Lower leg skin (tissue), 4 donors: ENCODE data around the gene VRK1. TPM values are rescaled to one million over a fixed set of nuclear protein-coding genes. Genes with fewer than 3 reads are reported as not detected.

ENCODE experiments used
- DNase-seq, 2 donors: peaks; one replicate each; pipeline ENCODE4 v3.0.0-alpha.2; 2019; ENCODE audit warnings: low spot score in 2 of 2
- H3K4me3 ChIP-seq: fragments of 200-600 bp; sonication (generic); 2 replicates; pipeline ENCODE4 v1.5.1; 2017; ENCODE audit warnings: mild to moderate bottlenecking, low read depth; ENCODE audit not compliant: poor library complexity, severe bottlenecking
- POLR2A ChIP-seq, 2 donors: fragments of 450-650 bp; IDR thresholded peaks; one replicate each; pipeline ENCODE4 v1.6.1; 2016 to 2017; ENCODE audit warnings: antibody characterized with exemption in 2 of 2, mild to moderate bottlenecking in 1 of 2, moderate library complexity in 1 of 2
- WGBS, 2 donors: methylation state at CpG; one replicate each; pipeline ENCODE4 v1.1.5; 2018; 5-methylcytosine and 5-hydroxymethylcytosine counted together
- intact Hi-C: fragments of 100-400 bp; cut with DNase I; formaldehyde crosslinking; loops from one replicate; pipeline ENCODE4 v1.15.0; 2023; ENCODE audit warnings: low total_unique reads
- total RNA-seq, 4 donors: library from RNA; depleted of rRNA; stranded (reverse); fragments of >200 nt; gene quantifications; one replicate each; pipeline ENCODE4 v1.1.0, GENCODE V29; 2016
- TF ChIP-seq, protein P1 (sequence below), 3 donors: fragments of 450-650 bp; IDR thresholded peaks; one replicate each; pipeline ENCODE4 v1.5.1; 2016; ENCODE audit warnings: antibody characterized with exemption in 3 of 3, mild to moderate bottlenecking in 3 of 3, moderate library complexity in 2 of 3

Gene VRK1, protein sequence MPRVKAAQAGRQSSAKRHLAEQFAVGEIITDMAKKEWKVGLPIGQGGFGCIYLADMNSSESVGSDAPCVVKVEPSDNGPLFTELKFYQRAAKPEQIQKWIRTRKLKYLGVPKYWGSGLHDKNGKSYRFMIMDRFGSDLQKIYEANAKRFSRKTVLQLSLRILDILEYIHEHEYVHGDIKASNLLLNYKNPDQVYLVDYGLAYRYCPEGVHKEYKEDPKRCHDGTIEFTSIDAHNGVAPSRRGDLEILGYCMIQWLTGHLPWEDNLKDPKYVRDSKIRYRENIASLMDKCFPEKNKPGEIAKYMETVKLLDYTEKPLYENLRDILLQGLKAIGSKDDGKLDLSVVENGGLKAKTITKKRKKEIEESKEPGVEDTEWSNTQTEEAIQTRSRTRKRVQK
- 10 to 100 TPM in 2 of 4 donors, 1 to 10 TPM in 2; 6.9 to 12.2 (median 8.9) TPM for total RNA-seq

DNA sequence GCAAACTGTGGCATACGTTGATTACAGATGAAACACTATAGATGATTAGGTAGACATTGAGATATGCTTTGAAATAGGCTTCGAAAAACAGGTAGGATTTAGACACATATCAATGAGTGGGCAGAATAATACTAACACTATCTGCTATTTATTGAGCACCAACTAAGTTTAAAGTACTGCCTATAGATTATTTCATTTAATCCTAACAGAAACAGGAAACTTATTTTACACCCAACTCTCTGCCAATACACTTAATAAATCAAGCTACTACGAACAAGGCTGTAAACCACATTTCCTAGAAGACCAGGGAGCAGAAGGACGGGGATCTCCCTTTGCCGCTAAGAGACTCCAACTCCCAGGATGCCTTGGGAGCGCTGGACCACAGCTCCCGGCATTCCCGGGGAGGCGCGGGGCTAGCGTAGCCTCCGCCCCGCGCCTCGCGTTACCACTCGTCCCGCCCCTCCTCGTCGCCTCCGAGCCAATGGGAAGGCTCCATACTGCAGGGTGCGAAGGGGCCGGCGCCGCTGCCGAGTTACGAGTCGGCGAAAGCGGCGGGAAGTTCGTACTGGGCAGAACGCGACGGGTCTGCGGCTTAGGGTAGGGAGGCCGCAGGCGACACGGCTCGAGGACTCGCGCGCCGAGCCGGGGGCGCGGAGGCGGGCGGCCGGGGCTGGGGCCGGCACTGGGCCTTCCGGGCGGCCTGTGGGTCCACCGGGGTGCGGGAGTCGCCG, at the start of gene VRK1:
VRK1 (plus strand) TSS at position 532 of the 731 bp plus-strand sequence. CDS start 36,090 bp downstream, outside the sequence.
- no peak for TF ChIP-seq POLR2A (IDR thresholded peaks at IDR 0.05)
- TF ChIP-seq, protein P1, sequence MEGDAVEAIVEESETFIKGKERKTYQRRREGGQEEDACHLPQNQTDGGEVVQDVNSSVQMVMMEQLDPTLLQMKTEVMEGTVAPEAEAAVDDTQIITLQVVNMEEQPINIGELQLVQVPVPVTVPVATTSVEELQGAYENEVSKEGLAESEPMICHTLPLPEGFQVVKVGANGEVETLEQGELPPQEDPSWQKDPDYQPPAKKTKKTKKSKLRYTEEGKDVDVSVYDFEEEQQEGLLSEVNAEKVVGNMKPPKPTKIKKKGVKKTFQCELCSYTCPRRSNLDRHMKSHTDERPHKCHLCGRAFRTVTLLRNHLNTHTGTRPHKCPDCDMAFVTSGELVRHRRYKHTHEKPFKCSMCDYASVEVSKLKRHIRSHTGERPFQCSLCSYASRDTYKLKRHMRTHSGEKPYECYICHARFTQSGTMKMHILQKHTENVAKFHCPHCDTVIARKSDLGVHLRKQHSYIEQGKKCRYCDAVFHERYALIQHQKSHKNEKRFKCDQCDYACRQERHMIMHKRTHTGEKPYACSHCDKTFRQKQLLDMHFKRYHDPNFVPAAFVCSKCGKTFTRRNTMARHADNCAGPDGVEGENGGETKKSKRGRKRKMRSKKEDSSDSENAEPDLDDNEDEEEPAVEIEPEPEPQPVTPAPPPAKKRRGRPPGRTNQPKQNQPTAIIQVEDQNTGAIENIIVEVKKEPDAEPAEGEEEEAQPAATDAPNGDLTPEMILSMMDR (IDR thresholded peaks at IDR 0.05) = no peak
- peak; percentile 95 to 99 for DNase-seq
- intact Hi-C loops = no loop called here
- 3 to 6% methylated on average over 28 to 51 of the region's 57 CpGs for WGBS, 2 donors
- peak within 1 kb of the TSS; percentile 79 for H3K4me3 ChIP-seq

DNA sequence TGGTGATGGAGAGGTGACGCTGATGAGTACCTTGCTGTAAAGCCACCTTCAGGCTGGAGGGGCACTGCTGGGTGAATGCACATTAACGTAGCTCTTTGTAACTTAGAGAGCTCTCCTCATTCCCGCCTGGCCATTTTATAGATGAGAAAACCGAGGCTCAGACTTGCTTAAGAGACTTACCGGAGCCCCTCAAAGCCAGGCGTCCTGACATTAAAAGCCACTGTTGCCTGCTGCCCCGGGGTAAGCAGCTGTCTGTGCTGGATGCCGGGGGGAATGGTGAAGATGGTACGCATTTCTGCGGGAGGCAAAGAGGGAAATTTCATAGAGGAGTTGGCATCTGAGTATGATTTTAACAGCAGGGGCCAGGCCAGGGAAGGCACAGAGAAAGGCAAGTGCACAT, 49.6 kb upstream of the VRK1 start:
- H3K4me3 ChIP-seq = no peak overlapping the region
- no peak for TF ChIP-seq POLR2A (IDR thresholded peaks at IDR 0.05)
- TF ChIP-seq, protein P1 (IDR thresholded peaks at IDR 0.05) = no peak
- 84 to 86% methylated on average over 10 of the region's 10 CpGs for WGBS, 2 donors
- DNase-seq = peak in 1 of 2 donors; percentile 80
- intact Hi-C loops = no loop called here

DNA sequence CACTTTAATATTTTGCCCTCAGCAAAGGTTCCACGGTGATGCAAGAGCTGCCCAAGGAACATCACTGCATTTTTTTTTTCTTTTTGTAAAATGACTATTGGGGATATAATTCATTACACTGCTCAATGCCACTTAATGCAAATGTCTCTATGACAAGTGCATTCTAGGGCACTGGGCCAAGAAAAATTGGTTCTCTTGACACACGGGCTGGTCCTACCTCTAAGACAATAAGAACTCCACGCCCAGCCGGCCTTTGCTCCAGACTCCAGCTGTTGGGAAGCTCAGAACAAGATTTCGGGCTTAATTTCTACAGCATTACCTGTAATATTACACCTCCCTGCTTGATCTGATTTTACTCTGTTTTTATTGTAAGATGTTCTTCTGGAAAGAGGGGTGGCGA, 48.8 kb upstream of the VRK1 start:
- 40 to 41% methylated on average over 6 of the region's 6 CpGs for WGBS, 2 donors
- TF ChIP-seq, protein P1 (IDR thresholded peaks at IDR 0.05) = no peak
- no peak for TF ChIP-seq POLR2A (IDR thresholded peaks at IDR 0.05)
- peak in 1 of 2 donors; percentile 76 for DNase-seq
- intact Hi-C loops = no loop called here
- no peak overlapping the region for H3K4me3 ChIP-seq

DNA sequence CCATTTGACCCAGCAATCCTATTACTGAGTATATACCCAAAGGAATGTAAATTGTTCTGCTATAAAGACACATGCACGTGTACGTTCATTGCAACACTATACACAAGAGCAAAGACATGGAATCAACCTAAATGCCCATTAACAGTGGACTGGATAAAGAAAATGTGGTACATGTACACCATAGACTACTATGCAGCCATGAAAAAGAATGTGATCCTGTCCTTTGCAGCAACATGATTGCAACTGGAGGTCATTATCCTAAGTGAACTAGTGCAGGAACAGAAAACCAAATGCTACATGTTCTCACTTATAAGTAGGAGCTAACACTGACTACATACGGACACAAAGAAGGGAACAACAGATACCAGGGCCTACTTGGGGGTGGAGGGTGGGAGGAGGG, 45.7 kb upstream of the VRK1 start:
- WGBS, 2 donors = 62 to 63% methylated on average over 3 of the region's 3 CpGs
- DNase-seq = no peak
- intact Hi-C loops = no loop called here
- H3K4me3 ChIP-seq = no peak overlapping the region
- TF ChIP-seq, protein P1 (IDR thresholded peaks at IDR 0.05) = no peak
- no peak for TF ChIP-seq POLR2A (IDR thresholded peaks at IDR 0.05)

DNA sequence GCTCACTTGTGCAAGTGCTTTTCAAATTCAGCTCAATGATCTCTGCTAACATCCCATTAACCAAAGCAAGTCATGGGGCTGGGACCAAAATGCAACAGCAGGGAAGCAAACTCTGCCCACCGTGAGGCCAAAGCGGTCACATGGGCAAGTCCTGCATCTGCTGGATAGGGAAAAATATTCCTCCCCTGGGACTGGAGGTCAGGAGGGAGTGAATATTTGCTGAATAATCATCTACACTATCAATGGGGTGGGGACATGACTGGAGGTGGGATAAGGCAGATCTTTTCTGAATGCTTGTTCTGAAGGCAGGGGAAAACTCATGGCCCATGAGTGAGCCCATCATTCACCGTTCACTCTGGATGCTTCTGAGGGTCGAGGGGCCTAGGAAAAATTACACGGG, 45.1 kb upstream of the VRK1 start:
- peak in 1 of 2 donors; percentile 28 for DNase-seq
- TF ChIP-seq POLR2A (IDR thresholded peaks at IDR 0.05) = no peak
- TF ChIP-seq, protein P1 (IDR thresholded peaks at IDR 0.05) = no peak
- intact Hi-C loops = no loop called here
- H3K4me3 ChIP-seq = no peak overlapping the region
- WGBS, 2 donors = 79 to 82% methylated on average over 5 of the region's 5 CpGs
